Endothelial cell of umbilical vein (primary cell): ENCODE data around the gene ADGRE1.

ENCODE experiments used
- CTCF ChIP-seq, 2 donors: IDR thresholded peaks; 1 replicate in 1 of 2; 2 replicates in 1 of 2; pipeline ENCODE4 v1.5.1; 2011; ENCODE audit warnings: low read length in 2 of 2, mild to moderate bottlenecking in 2 of 2, moderate library complexity in 2 of 2, control low read depth in 1 of 2, inconsistent platforms in 1 of 2, low read depth in 1 of 2; ENCODE audit not compliant: insufficient read depth in 1 of 2; ENCODE audit errors: extremely low read depth in 1 of 2
- EZH2 ChIP-seq: IDR thresholded peaks from 2 replicates; pipeline ENCODE4 v1.6.1; 2012; ENCODE audit warnings: borderline replicate concordance, low read depth, mild to moderate bottlenecking, moderate library complexity, low read length, inconsistent platforms; ENCODE audit not compliant: severe bottlenecking
- FOS ChIP-seq: IDR thresholded peaks from 2 replicates; pipeline ENCODE4 v1.6.1; 2011; ENCODE audit warnings: mild to moderate bottlenecking, low read length, moderate library complexity, borderline replicate concordance; ENCODE audit not compliant: insufficient read depth
- GATA2 ChIP-seq: IDR thresholded peaks from 2 replicates; pipeline ENCODE4 v1.7.0; 2011; ENCODE audit warnings: low read depth, mild to moderate bottlenecking, moderate library complexity, mixed read lengths, low read length; ENCODE audit not compliant: insufficient read length, insufficient read depth
- JUN ChIP-seq: IDR thresholded peaks from 2 replicates; pipeline ENCODE4 v1.6.1; 2011; ENCODE audit warnings: borderline replicate concordance, low read depth; ENCODE audit not compliant: insufficient read length, insufficient read depth
- MAX ChIP-seq: IDR thresholded peaks from 2 replicates; pipeline ENCODE4 v1.6.1; 2011; ENCODE audit not compliant: insufficient read depth, insufficient read length
- MYC ChIP-seq: IDR thresholded peaks from one replicate; pipeline ENCODE4 v1.6.1; 2011; ENCODE audit warnings: mild to moderate bottlenecking, low read depth, low read length
- POLR2A ChIP-seq: IDR thresholded peaks from 2 replicates; pipeline ENCODE4 v1.6.1; 2012; ENCODE audit warnings: low read depth, mild to moderate bottlenecking, control low read depth, low read length
- POLR2AphosphoS5 ChIP-seq: IDR thresholded peaks from 2 replicates; pipeline ENCODE4 v1.6.1; 2012; ENCODE audit warnings: low read depth, mild to moderate bottlenecking, control low read depth, low read length, moderate library complexity; ENCODE audit not compliant: insufficient read depth

GRCh38 chr19:6868351-6868750, 19.0 kb upstream of the ADGRE1 start:
- TF ChIP-seq EZH2 (no peak), CTCF (IDR thresholded peaks at IDR 0.05; ENCODE audit: extremely low read depth in 1 of 2, insufficient read depth in 1 of 2, low read depth in 1 of 2, low read length in 2 of 2) (no peak), POLR2A (no peak), FOS (no peak), POLR2AphosphoS5 (no peak), JUN (no peak), MAX (no peak), MYC (no peak), GATA2 (no peak)
